ENCODE results near the gene PITPNC1. TPM values are rescaled to one million over a fixed set of nuclear protein-coding genes. Genes with fewer than 3 reads are reported as not detected.

The PITPNC1 gene
- total RNA-seq, 1 experiment from 2014 or later: 35.5 TPM

GRCh38 chr17:67441896-67442219 is 64.8 kb downstream of the PITPNC1 start:
- no peaks in the 10 kb centered on the region for H3K27me3 ChIP-seq (replicated peaks; ENCODE audit: insufficient read depth, low read depth, low read length, poor library complexity)
- peaks cover 58% of the 10 kb centered on the region for H3K4me1 ChIP-seq (ENCODE audit: insufficient read depth, low read length, poor library complexity, severe bottlenecking)
- H3K4me3 ChIP-seq (ENCODE audit: low read depth, low read length, poor library complexity, severe bottlenecking): peak overlapping the region; percentile 39
- TF ChIP-seq EZH2 (IDR thresholded peaks at IDR 0.05; ENCODE audit: borderline replicate concordance, low read depth, low read length, poor library complexity, severe bottlenecking): no peak
- TF ChIP-seq CTCF (conservative IDR thresholded peaks at IDR 0.05; ENCODE audit: low read depth, low read length): no peak
- ChIA-PET POLR2A (ENCODE audit: low non-redundant PET) (interaction anchor here (1.0 kb wide), 1 partner anchor 10 kb away, joined by 3 read pairs; no protein-coding TSS in a partner anchor), CTCF (interaction anchor here (0.6 to 2.7 kb wide), 5 partner anchors 25 to 165 kb away, joined by 3 to 20 read pairs (median 4); no protein-coding TSS in a partner anchor)
- no peaks in the 10 kb centered on the region for H3K36me3 ChIP-seq (ENCODE audit: insufficient read depth, low read length, poor library complexity, severe bottlenecking)
- no peaks in the 10 kb centered on the region for H3K9me3 ChIP-seq (ENCODE audit: low read depth, low read length, poor library complexity, severe bottlenecking)
- no peak for DNase-seq (ENCODE audit: low spot score)
- H3K27ac ChIP-seq (ENCODE audit: low read depth, low read length, poor library complexity, severe bottlenecking): peak overlapping the region; percentile 90
- intact Hi-C loops (cut with micrococcal nuclease; ENCODE audit: unreplicated experiment): loop anchor here (2.0 to 5.0 kb wide), 2 partner anchors 40 to 63 kb away; no protein-coding TSS in a partner anchor
- no TSS peak for BruUV-seq (replicated peaks)

- Histone ChIP-seq H3K4me3 (ENCODE audit: low read depth, low read length, poor library complexity, severe bottlenecking) (no peak overlapping the region), H3K4me1 (ENCODE audit: insufficient read depth, low read length, poor library complexity, severe bottlenecking) (peaks cover 58% of the 10 kb centered on the region), H3K27me3 (replicated peaks; ENCODE audit: insufficient read depth, low read depth, low read length, poor library complexity) (no peaks in the 10 kb centered on the region), H3K9me3 (ENCODE audit: low read depth, low read length, poor library complexity, severe bottlenecking) (no peaks in the 10 kb centered on the region), H3K36me3 (ENCODE audit: insufficient read depth, low read length, poor library complexity, severe bottlenecking) (no peaks in the 10 kb centered on the region), H3K27ac (ENCODE audit: low read depth, low read length, poor library complexity, severe bottlenecking) (peak overlapping the region; percentile 79)
- CTCF ChIA-PET: interaction anchor here (0.6 to 2.7 kb wide), 2 partner anchors 32 to 98 kb away, joined by 3 to 10 read pairs; no protein-coding TSS in a partner anchor
- TF ChIP-seq EZH2 (IDR thresholded peaks at IDR 0.05; ENCODE audit: borderline replicate concordance, low read depth, low read length, poor library complexity, severe bottlenecking): no peak
- TF ChIP-seq CTCF (conservative IDR thresholded peaks at IDR 0.05; ENCODE audit: low read depth, low read length): no peak
- peak; percentile 60 for DNase-seq (ENCODE audit: low spot score)
- POLR2A ChIA-PET (ENCODE audit: low non-redundant PET): interaction anchor here (0.6 kb wide), 1 partner anchor 39 kb away, joined by 5 read pairs; no protein-coding TSS in a partner anchor
- intact Hi-C loops (cut with micrococcal nuclease; ENCODE audit: unreplicated experiment): loop anchor here (5.0 kb wide), 1 partner anchor 41 kb away; no protein-coding TSS in a partner anchor
- BruUV-seq (replicated peaks): no TSS peak
Observed at GRCh38 chr17:67442787-67443624, 65.9 kb downstream of the PITPNC1 start.

- POLR2A ChIA-PET (ENCODE audit: low non-redundant PET): no interaction called here
- peaks cover 57% of the 10 kb centered on the region for H3K4me1 ChIP-seq (ENCODE audit: insufficient read depth, low read length, poor library complexity, severe bottlenecking)
- intact Hi-C loops (cut with micrococcal nuclease; ENCODE audit: unreplicated experiment): loop anchor here (5.0 kb wide), 1 partner anchor 42 kb away; no protein-coding TSS in a partner anchor
- TF ChIP-seq EZH2 (IDR thresholded peaks at IDR 0.05; ENCODE audit: borderline replicate concordance, low read depth, low read length, poor library complexity, severe bottlenecking) (no peak), CTCF (conservative IDR thresholded peaks at IDR 0.05; ENCODE audit: low read depth, low read length) (no peak)
- CTCF ChIA-PET: no interaction called here
- peak; percentile 87 for DNase-seq (ENCODE audit: low spot score)
- H3K9me3 ChIP-seq (ENCODE audit: low read depth, low read length, poor library complexity, severe bottlenecking): no peaks in the 10 kb centered on the region
- BruUV-seq (replicated peaks): no TSS peak
- no peaks in the 10 kb centered on the region for H3K36me3 ChIP-seq (ENCODE audit: insufficient read depth, low read length, poor library complexity, severe bottlenecking)
- peak overlapping the region; percentile 79 for H3K27ac ChIP-seq (ENCODE audit: low read depth, low read length, poor library complexity, severe bottlenecking)
- no peak overlapping the region for H3K4me3 ChIP-seq (ENCODE audit: low read depth, low read length, poor library complexity, severe bottlenecking)
- no peaks in the 10 kb centered on the region for H3K27me3 ChIP-seq (replicated peaks; ENCODE audit: insufficient read depth, low read depth, low read length, poor library complexity)
Observed at GRCh38 chr17:67443931-67444595, 67.0 kb downstream of the PITPNC1 start.

Measured in A673 (cell line).